GM21717 (cell line): ENCODE results near the gene MSN.
"Not testable (repeated sequence)": the region's sequence is repeated elsewhere in the genome, so short reads cannot be mapped to it uniquely, and the experiment has no call there.

Experiments used
- ATAC-seq: cut with Tn5 transposase; IDR thresholded peaks from one replicate; pipeline ENCODE4 v1.9.1; 2021; ENCODE audit warnings: mild to moderate bottlenecking, moderate library complexity; ENCODE audit not compliant: unreplicated experiment

Gene MSN

DNA sequence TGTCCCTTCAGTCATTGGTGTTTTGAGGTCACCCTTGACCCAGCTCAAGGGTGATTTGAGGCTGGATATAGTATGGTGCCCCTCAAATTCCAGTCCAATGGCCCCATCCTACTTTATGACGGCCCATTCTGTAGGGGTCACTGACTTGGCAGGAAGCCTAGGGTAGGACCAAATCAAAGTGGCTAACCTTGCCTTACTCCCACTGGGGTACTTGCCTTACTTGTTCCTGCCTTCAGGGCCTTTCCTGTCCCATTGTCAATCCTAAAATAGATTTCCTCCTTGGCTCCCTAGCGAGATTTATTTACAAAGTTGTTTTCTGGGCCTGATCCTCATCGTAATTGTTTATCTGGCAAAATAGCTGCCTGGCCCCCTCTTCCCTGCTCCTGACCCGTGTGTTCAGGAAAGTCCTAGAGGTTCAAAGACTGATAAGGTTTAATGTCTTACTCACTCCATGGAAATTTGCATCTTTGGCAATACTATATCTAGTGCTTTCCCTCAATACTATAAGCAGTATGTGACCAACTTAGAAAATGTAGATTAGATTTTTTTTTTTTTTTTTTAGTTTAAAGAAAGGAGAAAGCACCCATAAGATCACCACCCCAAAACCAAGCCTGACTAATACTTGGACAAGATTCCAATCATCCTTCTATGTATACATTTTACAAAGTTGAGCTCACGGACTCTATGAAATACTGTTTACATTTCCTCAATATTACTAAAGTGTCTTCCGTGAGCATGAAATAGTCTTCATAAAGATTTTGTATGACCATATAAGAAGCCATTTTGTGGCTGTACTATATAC, 44.8 kb downstream of the MSN start:
- ATAC-seq: no peak

DNA sequence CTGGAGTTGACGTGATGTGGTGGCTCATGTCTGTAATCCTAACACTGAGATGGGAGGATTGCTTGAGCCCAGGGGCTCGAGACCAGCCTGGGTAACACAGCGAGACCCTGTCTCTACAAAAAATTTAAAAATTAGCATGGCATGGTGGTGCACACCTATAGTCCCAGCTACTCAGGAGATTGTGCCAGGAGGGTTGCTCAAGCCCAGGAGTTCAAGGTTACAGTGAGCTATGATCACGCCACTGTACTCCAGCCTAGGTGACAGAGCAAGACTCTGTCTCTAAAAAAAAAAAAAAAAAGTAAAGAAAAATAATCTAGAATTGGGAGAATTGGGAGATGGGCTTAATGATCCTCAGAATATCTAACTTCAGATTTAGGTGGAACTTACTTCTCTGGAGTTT, 51.1 kb downstream of the MSN start:
- no peak for ATAC-seq

- ATAC-seq: no peak
These were observed 53.0 kb downstream of the MSN start for GRCh38 chrX:65720381-65720964.

DNA sequence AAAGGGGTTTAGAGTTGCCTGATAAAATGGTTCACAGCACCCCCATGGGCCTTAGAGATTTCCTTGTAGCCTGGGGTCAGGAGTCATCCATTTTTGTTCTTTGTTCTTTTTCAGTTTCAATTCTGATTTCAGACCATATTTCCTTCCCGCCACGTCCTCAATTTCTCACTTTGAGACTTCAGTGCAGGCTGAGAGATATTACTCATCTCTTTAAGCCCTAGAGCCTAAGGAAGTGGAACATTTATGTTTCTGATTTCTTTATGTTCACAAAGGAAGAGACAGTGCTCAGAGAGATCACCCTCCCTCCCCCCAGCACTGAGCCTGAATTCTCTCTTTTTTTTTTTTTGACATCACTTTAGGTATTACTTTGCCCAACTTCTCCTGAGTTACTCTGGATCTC, 56.3 kb downstream of the MSN start:
- ATAC-seq: peak; percentile 83

GRCh38 chrX:65726715-65727114, 59.3 kb downstream of the MSN start:
- ATAC-seq: no peak

DNA sequence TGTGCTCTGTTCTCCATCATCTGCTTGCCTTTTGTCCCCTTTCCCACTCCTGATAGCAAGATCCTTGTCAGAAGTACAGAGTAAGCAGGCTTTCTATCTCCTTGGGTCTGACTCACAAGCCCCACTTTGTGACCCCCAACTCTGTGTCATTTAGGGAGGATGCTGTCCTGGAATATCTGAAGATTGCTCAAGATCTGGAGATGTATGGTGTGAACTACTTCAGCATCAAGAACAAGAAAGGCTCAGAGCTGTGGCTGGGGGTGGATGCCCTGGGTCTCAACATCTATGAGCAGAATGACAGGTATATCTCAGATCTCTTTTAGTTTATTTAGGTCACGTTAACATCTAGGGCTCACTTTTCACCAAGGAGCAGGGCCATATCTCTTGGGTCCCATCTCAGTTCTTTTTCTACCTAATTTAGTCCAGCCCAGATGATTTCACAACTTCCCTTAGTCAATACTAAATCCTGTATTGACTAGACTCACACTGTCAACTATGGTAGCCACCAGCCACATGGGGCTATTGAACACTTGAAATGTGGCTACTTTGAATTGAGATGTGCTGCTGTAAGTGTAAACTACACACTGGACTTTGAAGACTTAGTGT, 64.3 kb downstream of the MSN start:
- ATAC-seq: no peak

DNA sequence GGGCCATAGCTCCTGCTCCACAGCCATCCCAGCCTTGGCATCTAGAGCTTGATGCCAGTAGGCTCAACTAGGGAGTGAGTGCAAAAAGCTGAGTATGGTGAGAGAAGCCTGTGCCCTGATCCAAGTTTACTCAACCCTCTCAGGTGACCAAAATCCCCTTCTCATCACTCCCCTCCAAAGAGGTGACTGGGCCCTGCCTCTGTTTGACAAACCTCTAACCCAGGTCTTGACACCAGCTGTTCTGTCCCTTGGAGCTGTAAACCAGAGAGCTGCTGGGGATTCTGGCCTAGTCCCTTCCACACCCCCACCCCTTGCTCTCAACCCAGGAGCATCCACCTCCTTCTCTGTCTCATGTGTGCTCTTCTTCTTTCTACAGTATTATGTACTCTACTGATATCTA, 73.5 kb downstream of the MSN start:
- ATAC-seq: no peak

GRCh38 chrX:65741823-65742222, 74.4 kb downstream of the MSN start:
- ATAC-seq: no peak

DNA sequence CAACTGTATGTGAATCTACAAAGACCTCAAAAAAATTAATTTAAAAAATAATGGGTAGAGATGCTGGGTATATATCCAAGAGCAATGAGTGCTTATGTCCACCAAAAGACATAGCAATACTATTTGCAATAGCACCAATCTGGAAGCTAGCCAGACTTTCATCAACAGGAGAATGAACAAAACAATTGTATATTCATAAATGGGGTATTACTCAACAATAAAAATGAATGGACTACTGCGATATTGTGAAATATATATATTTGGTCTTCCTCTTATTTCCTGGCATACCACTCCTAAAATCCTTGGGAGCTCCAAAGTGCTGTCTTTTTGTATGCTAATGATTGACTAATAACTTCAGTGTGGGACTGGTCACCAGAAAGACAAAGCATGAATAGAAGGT, 77.5 kb downstream of the MSN start:
- no peak for ATAC-seq

GRCh38 chrX:65745427-65745826, 78.0 kb downstream of the MSN start:
- ATAC-seq: no peak

- no peak for ATAC-seq
These were observed 78.5 kb downstream of the MSN start for GRCh38 chrX:65745992-65746391.

DNA sequence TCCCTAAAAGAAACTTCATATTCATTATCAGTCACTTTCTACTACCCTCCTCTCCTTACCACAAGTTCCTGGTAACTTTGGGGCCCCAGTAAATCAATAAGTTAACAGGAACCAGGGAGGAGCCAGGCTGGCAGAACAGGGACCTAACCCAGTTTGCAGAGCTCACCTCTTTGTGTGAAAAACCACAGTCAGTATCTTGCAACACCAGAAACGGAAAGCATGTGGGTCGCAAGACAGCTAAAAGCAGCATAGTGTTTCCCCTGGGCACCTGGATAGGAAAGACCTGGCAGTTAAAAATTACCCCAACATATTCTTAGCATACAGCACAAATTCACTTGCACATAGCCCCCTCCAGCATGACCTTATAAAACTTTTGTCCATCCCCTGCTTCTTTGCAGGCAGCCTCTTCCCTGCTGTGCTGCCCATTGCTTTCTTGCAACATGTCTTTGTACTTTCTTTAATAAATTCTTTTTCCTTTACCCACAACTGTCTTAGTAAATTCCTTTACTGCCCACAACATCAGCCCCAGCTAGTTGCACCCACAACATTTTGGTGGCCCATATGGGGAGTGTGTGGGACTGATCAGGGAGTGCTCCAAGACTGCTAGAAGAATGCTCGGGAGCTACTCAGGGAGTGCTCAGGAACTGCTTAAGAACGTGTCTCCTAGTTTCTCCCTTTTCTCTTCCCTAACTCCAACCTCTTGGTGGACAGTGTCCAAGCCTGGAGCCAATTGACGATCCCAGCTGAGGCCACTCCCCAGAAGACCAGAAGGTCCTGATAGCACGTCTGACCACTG, 83.4 kb downstream of the MSN start:
- peak; percentile 87 for ATAC-seq

- no peak for ATAC-seq
These were observed 84.1 kb downstream of the MSN start for GRCh38 chrX:65751519-65751918.

DNA sequence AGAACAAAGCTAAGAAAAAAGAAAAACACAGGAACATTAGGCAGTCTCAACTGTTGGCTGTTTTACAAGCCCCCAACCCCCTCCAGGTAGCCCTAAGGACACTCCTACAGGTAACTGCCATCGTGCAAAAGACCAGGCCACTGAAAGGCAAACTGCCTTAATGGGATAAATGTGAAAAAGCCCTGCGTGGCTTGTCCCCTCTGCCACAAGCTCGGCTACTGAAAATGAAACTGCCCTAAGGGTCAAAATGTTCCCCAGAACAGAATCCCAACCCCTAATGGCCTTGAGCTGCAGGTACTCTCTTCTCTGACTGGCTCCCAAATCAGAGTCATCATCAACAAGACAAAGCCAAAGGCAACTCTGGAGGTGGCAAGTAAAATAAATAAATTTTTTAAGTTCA, 84.8 kb downstream of the MSN start:
- ATAC-seq: no peak

- no peak for ATAC-seq
These were observed 88.3 kb downstream of the MSN start for GRCh38 chrX:65755786-65756185.

DNA sequence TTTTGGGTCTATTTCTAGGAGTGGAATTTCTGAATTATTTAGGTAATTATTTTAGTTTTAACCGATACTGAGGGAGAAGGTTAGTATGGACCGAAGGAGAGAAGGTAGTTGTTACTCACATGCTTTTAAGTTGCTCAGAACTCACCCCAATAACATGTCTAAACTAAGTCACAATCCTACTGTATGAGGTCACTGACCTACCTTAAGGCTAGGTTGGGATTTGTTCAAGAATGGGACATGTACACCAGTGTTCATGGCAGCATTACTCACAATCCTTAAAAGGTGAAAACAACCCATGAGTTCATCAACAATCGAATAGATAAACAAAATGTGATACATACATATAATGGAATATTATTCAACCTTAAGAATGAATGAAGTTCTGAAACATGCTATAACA, 90.5 kb downstream of the MSN start:
- ATAC-seq: no peak

GRCh38 chrX:65758505-65758904, 91.1 kb downstream of the MSN start:
- no peak for ATAC-seq

DNA sequence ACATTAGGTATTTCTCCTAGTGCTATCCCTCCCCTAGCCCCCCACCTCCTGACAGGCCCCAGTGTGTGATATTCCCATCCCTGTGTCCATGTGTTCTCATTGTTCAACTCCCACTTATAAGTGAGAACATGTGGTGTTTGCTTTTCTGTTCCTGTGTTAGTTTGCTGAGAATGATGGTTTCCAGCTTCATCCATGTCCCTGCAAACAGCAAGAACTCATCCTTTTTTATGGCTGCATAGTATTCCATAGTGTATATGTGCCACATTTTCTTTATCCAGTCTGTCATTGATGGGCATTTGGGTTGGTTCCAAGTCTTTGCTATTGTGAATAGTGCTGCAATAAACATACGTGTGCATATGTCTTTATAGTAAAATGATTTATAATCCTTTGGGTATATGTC, 92.1 kb downstream of the MSN start:
- not testable (repeated sequence) for ATAC-seq

- no peak for ATAC-seq
These were observed 102.3 kb downstream of the MSN start for GRCh38 chrX:65769564-65770292.

DNA sequence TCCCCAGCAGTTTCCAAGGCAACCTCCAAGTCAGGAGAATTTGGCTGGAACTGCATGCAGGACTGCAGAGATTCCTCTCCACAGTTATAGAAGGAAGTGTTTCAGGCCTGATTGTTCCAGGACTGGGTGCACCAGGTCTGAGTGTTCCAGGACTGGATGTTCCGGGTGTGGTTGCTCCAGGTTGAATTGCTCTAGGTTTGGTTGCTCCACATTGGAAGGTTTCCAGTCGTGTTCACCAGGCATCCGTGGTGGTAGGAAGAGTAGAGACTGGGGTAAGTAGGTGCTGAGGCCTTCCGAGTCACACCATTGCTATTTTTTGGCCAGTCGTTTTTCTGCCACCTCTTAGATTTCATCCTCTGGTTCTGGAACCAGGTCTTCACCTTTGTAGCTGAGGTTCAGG, 105.4 kb downstream of the MSN start:
- ATAC-seq: no peak

GRCh38 chrX:65781845-65782244, 114.4 kb downstream of the MSN start:
- ATAC-seq: no peak
